ENCODE data around the gene IFNG. TPM values are rescaled to one million over a fixed set of nuclear protein-coding genes. Genes with fewer than 3 reads are reported as not detected.

The IFNG gene
- polyA plus RNA-seq, 1 donor from 2014 or later = not detected

- Histone ChIP-seq H2AFZ (ENCODE audit: low read depth, low read length) (no peak overlapping the region), H3K9me2 (ENCODE audit: insufficient read depth, low read length) (no peaks in the 10 kb centered on the region), H3K79me2 (replicated peaks; ENCODE audit: insufficient read depth, low read length) (no peaks in the 10 kb centered on the region), H3K27me3 (ENCODE audit: insufficient read depth, low read depth, low read length) (no peaks in the 10 kb centered on the region), H3K36me3 (ENCODE audit: insufficient read depth, low read length) (no peaks in the 10 kb centered on the region), H3K9ac (ENCODE audit: low read length) (no peak overlapping the region), H4K20me1 (ENCODE audit: insufficient read depth) (no peaks in the 10 kb centered on the region), H3F3A (ENCODE audit: insufficient read depth, low read length, poor library complexity, severe bottlenecking) (no peaks in the 10 kb centered on the region), H3K27ac (ENCODE audit: low read length) (no peak overlapping the region), H3K9me3 (ENCODE audit: low read length) (peaks cover 2% of the 10 kb centered on the region), H3K4me3 (ENCODE audit: low read length) (no peak overlapping the region), H3K4me2 (ENCODE audit: low read length) (no peak overlapping the region)
- TF ChIP-seq EZH2 (IDR thresholded peaks at IDR 0.05; ENCODE audit: borderline replicate concordance, insufficient read depth, low read length, poor library complexity, severe bottlenecking) (no peak), EP300 (conservative IDR thresholded peaks at IDR 0.05; ENCODE audit: poor library complexity, severe bottlenecking) (no peak), REST (IDR thresholded peaks at IDR 0.05; ENCODE audit: borderline replicate concordance) (no peak), SMC3 (conservative IDR thresholded peaks at IDR 0.05; ENCODE audit: poor library complexity) (no peak)
These were observed 29.6 kb downstream of the IFNG start for GRCh38 chr12:68129979-68130378.

GRCh38 chr12:68122236-68122920 is 37.2 kb downstream of the IFNG start:
- H3K4me3 ChIP-seq (ENCODE audit: low read length) = no peak overlapping the region
- H3K36me3 ChIP-seq (ENCODE audit: insufficient read depth, low read length) = no peaks in the 10 kb centered on the region
- H3K9me3 ChIP-seq (ENCODE audit: low read length) = no peaks in the 10 kb centered on the region
- no peak overlapping the region for H3K4me2 ChIP-seq (ENCODE audit: low read length)
- no peaks in the 10 kb centered on the region for H3F3A ChIP-seq (ENCODE audit: insufficient read depth, low read length, poor library complexity, severe bottlenecking)
- H3K79me2 ChIP-seq (replicated peaks; ENCODE audit: insufficient read depth, low read length) = no peaks in the 10 kb centered on the region
- TF ChIP-seq MXI1 (conservative IDR thresholded peaks at IDR 0.05; ENCODE audit: poor library complexity, severe bottlenecking) (no peak), CTCF (IDR thresholded peaks at IDR 0.05; ENCODE audit: poor library complexity, severe bottlenecking) (no peak), TAF1 (IDR thresholded peaks at IDR 0.05; ENCODE audit: low read depth) (no peak), EZH2 (IDR thresholded peaks at IDR 0.05; ENCODE audit: borderline replicate concordance, insufficient read depth, low read length, poor library complexity, severe bottlenecking) (no peak), EP300 (conservative IDR thresholded peaks at IDR 0.05; ENCODE audit: poor library complexity, severe bottlenecking) (no peak), RAD21 (conservative IDR thresholded peaks at IDR 0.05) (no peak), POLR2AphosphoS5 (IDR thresholded peaks at IDR 0.05) (no peak), REST (IDR thresholded peaks at IDR 0.05; ENCODE audit: borderline replicate concordance) (no peak), SMC3 (conservative IDR thresholded peaks at IDR 0.05; ENCODE audit: poor library complexity) (no peak)
- no peaks in the 10 kb centered on the region for H4K20me1 ChIP-seq (ENCODE audit: insufficient read depth)
- no peak overlapping the region for H3K27ac ChIP-seq (ENCODE audit: low read length)
- no peaks in the 10 kb centered on the region for H3K9me2 ChIP-seq (ENCODE audit: insufficient read depth, low read length)
- H3K27me3 ChIP-seq (ENCODE audit: insufficient read depth, low read depth, low read length) = no peaks in the 10 kb centered on the region
- no peak overlapping the region for H3K9ac ChIP-seq (ENCODE audit: low read length)
- H2AFZ ChIP-seq (ENCODE audit: low read depth, low read length) = no peak overlapping the region
